ENCODE results near the gene PKP2.

The PKP2 gene

DNA sequence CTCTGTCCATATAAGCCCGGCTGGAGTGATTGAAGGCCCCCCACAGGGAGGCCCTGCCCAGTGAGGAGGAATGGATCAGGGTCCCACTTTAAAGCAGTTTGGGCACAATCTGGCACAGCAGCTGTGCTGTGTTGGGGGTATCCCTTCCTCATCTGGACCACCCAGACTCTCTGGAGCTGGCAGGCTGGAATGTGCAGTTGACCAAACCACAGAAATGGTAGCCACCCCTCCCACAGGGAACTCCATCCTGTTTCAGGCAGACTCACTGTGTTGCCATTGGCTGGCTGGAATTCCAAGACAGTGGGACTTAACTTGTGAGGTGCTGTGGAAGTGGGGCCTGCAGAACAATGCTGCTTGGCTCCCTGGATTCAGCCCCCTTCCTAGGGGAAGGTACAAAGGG is 87.4 kb downstream of the PKP2 start:
- DNase-seq (ENCODE audit: low read depth): no peak

DNA sequence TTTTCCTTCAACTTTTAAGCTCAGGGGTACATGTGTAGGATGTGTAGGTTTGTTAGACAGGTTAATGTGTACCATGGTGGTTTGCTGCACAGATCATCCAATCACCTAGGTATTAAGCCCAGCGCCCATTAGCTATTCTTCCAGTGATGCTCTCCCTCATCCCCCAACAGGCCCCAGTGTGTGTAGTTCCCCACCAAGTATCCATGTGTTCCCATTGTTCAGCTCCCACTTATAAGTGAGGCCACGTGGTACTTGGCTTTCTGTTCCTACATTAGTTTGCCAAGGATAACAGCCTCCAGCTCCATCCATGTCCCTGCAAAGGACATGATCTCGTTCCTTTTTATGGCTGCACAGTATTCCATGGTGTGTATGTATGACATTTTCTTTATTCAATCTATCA is 92.3 kb downstream of the PKP2 start:
- DNase-seq (ENCODE audit: low read depth): no peak

DNA sequence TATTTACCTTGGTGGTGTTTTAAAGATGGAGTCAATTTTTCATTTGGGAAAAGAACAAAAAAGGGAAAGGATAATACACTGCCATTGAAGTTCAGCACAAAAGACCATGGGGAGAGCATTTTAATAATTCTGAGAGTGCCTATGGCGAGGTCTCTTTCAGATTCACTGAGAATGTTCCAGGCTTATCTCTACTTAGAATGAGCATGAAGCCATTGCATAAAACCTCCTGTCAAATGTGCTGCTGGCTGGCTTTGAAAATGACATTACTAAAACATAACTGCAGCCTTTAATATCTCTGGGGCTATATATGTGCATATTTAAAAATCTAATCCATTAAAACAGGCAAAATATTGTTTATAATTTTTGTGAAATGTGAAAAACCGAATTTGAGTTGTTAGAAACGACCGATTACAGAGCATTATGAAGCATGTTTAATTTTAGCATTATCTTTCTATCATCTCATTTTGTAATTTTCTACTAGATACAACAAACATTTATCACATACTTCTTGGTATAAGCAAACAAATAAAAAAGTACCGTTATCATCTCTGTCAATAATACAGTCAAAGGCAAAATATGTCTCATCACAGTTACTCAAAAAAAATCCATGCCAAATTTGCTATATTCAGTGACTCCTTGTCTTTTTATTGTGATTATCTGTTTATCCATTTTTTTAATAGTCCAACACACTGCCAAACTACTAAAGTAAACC is 95.2 kb downstream of the PKP2 start:
- DNase-seq (ENCODE audit: low read depth): no peak

DNA sequence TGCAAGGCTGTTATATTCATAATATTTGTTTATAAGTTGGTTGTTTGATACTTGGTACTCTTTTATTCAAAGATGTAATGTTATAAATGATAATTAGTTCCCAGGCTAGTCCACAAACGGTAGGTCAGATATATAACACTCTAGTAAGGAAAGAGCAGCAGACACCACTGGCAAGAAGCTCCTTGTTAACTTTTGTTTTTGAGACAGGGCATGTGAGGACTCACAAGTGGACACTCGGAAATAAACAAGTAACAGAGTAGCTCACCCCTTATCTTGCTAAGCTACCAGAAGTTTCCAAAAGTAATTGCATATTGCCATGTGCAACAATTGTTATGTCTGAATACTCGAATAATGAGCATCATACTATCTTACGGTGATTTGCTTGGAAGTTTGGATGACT is 102.3 kb downstream of the PKP2 start:
- no peak for DNase-seq (ENCODE audit: low read depth)

DNA sequence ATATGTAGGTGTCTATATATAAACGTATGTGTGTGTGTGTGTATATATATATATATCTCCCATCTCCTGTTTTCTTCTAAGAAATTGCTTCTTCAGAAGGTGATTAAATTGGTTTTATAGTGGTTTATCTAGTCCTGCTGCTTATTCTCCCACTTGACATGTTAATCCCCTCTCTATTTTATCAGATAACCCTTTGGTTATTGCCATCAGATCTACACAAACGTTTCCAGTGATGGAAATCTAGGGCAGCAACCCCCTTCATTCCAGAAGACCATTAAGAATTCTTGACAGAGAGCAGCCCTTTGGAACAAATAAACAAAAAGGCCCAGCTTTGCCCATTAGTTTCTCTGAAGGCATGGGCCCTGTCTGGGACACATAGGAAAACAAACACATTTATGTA is 106.7 kb downstream of the PKP2 start:
- DNase-seq (ENCODE audit: low read depth): no peak

DNA sequence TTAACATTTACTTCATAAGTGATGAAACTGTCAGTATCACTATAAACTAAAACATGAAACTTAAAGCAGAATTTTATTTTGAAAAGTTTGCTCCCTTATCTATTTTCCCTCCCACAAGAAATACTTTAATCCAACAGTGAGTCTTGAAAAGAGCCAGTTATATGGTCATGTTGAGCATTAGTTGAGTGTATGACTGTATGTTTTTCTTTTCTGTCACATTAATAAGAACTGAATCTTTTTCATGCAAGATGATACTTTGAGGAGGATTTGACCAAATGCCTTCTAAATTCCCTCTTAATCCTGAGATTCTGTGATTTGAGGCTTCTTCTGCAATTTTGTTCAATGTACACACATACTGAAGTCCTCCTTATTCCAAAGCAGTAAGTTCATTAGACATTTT is 107.1 kb downstream of the PKP2 start:
- DNase-seq (ENCODE audit: low read depth): no peak

DNA sequence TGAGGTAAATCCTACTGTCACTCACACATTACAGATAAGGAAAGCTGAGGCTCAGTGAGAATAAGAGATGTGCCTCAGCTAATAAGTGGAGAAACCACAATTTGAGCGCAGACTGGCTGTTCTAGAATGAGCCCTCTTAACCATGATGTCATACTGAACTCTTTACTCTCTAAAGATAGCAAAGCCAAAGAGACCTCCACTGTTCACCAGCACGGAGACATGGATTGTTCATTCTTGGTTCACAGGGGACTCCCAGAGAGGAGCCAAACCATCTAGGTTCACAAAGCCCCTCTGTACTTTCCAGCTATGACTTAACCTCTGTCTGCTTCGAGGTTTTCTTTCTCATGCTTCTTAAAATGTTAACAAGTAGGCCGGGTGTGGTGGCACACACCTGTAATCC is 108.2 kb downstream of the PKP2 start:
- no peak for DNase-seq (ENCODE audit: low read depth)

DNA sequence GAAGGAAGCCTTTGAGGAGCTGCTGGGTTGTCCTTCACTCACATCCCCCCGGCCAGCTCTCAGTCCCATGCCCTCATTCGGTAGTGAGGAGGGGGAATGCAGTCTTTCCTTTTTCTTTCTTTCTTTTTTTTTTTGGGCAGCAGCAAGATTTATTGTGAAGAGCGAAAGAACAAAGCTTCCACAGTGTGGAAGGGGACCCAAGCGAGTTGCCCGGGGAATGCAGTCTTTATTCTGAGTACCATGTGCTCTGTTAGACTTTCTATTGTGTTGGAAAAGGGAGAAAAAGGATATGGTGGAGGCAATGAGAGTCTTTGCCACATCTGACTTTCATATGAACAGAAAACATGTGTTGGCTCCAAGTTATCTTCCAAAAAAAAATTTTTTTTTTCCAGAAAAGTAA is 111.0 kb downstream of the PKP2 start:
- no peak for DNase-seq (ENCODE audit: low read depth)

DNA sequence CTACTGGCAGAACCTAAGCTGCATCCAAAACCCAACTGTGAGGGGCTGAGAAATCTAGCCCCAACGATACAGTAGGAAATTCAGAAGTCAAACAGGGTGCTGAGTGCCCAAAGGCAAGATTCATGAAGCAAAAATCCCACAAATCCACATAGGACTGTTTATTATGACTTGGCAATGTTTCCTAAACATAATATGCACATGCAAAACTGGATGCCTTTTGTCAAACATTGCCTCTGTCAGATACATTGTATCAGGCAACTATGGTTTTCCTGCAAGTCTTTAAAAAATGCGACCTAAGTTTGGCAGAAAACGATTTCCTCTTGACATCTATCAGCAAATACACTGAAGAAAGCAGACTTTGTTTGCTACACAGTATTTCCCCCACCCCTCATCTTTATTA is 113.5 kb downstream of the PKP2 start:
- DNase-seq (ENCODE audit: low read depth): no peak

DNA sequence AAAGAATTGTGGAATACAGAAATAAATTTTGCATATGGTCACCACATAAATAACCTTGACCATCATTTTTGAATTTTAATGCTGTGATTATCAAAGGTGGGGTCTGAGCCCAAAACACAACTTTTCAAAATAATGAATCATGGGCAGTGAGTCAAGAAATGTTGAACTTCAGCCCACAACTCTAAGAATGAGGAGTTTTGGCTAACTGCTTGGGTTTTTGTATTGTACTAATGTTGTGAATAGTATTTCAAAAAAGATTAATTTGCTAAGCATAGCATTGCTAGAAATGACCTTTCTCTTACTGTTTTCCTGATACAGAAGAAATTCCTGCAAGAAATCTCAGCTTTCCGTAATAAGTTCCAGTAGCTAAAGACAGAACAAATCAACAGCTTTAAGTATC is 116.5 kb downstream of the PKP2 start:
- DNase-seq (ENCODE audit: low read depth): no peak

DNA sequence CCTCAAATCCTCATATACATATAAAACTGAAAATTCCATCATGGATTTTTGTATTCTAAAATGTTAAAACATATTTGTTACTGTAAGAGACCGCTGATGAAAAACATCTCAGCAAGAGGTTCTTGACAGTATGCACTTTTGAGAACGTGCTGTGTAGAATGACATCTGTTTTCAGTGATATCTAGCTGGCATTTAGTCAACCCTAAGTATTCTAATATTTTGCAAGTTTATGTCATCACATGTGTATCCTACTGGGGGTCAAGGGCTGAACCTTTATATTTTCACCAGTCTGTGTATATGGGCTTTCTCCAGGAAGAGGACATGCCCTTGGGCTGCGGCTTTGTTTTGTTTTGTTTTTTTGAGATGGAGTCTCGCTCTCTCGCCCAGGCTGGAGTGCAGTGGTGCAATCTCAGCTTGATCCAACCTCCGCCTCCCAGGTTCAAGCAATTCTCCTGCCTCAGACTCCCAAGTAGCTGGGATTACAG is 118.8 kb downstream of the PKP2 start:
- DNase-seq (ENCODE audit: low read depth): no peak

DNA sequence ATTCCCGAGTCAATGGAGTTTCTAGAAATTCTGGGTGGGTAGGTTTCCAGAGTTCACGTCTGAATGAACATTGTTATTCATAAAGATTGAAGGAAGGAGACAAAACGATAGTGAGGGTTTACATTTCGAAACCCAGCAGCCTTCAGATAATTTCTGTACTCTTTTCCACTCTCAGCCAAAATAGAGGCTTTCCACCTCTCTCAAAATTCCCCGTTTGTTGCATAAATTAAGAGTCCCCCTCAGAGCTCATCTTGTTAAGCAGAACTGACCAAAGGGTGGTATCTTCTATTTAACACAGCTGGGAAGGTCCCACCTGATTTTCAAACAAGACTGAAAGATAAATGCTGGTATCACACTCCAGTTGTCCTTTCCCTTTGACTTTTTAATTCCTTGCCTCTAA is 119.4 kb downstream of the PKP2 start:
- no peak for DNase-seq (ENCODE audit: low read depth)

DNA sequence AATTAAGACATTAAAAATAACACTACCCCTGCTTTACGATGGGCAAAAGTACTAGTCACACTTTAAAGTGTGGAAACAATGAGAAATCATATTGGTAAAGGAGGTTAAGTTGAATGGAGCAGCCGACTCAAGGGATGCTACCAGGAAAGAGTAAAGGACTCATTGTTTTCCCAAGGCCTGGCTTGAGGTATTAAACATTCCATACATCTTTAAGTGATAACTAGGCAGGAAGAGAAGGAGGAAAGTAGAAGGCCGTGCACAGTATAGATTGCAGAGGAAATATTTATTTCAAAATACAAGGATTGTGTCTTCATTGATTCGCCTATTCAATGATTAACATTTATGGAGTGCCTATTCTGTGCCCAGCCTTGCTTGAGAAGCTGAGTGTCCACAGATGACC is 120.3 kb downstream of the PKP2 start:
- DNase-seq (ENCODE audit: low read depth): no peak

DNA sequence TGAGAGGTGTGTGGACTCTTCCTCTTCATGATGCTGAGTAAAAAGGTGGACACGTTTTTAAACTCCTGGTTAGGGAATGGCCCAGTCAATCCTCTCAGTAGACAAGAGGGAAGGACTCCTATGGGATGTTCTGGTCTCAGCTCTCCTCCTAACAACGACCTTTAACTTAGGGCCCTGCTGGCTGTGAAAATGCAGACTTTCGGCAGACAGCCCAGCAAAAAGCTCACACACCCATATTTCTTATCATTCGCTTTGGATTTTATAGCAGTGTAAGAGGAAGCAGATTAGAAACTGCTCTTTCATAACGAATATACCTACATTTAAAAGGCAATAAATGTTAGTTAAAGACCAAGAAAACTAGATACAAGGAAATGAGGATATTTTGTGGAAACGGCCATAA is 122.9 kb downstream of the PKP2 start:
- no peak for DNase-seq (ENCODE audit: low read depth)

DNA sequence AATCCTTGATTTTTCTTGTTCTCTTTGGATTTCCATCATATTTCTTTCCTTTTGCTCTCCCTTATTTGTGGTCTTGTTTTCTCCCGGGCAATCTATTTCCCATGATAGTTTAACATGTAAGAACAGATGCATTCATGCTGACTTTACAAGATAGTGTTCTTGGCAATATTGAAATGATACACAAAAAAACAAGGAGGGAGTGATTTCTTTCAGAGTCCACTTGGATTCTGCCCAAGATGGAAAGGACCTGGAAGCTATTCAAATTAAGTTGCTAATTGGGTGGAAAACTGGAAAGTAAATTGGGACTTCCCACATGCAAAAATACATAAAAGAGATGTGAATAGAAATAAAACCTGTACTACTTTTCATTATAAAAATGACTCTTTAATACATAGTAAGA is 126.4 kb downstream of the PKP2 start:
- no peak for DNase-seq (ENCODE audit: low read depth)

DNA sequence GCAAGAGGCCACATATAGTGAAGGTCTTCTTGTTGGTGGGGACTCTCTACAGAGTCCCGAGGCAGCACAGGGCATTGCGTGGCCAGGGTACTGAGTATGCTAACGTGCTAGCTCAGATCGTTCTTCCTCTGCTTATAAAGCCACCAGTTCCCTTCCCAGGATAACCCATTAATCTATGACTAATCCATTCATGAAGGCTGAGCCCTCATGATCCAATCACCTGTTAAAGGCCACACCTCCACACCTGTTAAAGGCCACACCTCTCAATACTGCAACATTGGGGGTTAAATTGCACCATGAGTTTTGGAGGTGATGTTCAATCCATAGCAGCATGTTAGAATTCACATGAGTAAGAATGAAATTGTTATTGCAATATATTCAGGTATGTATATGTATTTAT is 128.1 kb downstream of the PKP2 start:
- no peak for DNase-seq (ENCODE audit: low read depth)

DNA sequence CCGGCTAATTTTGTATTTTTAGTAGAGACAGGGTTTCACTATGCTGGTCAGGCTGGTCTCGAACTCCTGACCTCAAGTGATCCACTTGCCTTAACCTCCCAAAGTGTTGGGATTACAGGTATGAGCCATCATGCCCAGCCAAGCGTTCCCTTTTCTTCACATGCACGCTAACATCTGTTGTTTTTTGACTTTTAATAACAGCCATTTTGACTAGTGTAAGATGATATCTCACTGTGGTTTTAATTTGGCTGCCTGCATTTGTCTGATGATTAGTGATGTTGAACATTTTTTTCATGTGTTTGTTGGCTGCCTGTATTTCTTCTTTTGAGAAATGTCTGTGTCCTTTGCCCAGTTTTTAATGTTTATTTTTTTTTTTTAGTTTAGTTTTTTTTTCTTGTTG is 130.7 kb downstream of the PKP2 start:
- no peak for DNase-seq (ENCODE audit: low read depth)

DNA sequence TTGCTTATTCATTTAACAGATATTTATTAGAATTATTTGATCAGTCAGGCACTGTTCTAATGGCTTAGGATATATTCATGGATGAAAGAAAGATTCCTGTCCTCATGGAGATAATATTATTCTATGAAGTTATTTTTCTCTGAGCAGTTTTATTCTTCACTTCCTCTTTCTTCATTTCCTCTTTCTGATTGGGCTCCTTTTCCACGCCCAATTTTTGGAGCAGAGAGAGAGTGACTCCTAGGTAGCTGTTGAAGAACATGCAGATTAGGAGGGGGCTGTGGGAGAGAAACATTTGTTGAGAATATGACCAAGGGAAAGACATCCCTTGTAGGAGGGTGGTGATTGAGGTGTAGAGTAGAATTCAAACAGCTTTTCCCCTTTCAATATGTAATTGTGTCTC is 134.9 kb downstream of the PKP2 start:
- DNase-seq (ENCODE audit: low read depth): no peak

DNA sequence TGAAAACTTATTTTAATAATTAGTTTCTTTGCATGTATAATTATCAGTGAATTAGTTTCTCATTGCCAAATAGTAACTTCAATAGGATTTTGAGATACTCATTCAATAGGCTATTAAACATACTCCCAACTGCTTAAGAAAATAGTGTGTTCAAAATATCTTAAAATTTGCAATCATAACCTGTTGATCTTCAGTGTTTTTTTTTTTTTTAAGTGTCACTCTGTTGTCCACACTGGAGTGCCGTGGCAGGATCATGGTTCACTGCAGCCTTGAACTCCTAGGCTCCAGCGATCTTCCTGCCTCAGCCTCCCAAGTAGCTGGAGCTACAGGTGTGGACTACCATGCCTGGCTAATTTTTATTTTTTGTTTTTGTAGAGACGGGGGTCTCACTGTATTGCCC is 139.4 kb downstream of the PKP2 start:
- no peak for DNase-seq (ENCODE audit: low read depth)

DNA sequence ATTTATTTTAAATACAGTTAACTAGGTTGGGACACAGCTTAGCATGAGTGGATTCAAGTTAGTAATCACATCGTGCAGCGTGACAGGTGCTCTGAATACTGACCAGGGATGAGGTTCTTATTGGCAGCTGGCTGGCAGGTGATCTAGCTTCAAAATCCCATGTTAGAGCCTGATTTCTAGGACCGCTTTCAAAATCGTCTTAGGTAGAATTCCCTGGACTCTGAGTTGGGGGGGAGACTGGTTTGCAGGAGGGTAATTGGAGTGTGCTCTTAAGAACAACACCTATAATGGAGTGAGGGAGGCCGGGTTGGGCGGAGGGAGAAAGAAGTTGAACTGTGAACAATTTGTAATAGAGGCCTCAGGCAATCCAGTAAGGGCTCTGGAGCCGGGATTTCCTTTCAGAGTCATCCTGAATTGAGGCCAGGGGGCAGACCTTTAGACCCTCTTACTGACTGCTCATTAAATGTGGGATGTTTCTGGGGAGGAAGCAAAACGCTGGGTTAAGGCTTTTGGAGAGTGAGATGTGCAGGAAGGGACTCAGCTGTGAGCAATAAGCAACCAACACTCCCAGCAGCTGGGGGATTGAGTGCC is 140.0 kb downstream of the PKP2 start:
- DNase-seq (ENCODE audit: low read depth): no peak

DNA sequence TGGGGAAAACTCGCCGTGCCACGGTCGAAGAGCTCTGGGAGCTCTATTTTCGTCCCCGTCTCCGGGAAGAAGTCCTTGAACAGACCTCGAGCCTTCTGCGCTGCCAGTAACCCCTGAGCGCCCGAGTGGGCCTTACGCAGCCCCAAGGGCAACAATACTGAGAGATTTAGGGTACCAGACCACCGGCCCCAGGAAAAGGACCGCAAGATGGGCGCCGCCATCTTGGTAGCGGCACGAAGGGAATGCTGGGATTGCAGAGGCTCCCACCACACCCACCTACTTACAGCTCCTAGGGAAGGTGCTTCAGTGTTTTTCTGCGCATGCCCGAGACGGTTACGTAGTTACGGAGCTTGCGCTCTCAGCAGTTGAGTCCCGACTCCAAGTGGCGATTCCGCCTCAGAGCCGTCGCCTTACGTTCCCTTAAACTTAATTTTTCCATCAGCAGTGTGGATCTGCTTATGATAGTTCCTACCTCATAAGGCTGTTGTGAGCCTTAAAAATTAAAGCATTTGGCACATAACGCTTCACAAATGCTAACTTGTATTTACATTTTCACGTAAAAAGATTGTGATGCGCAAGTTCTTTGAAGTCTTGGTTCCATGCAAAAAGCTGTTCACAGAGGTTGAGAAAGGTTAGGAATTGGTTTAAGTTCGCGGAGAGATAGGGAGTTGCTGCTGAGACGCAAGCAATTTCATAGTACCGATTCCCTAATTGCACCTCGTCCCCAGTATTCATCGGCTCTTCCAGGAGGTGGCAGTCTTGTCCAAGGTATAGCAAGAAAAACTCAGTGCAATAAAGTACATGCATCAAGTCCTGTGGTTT is 140.7 kb downstream of the PKP2 start, which contains the start of gene YARS2:
YARS2 (minus strand) TSS at position 244 of the 822 bp plus-strand sequence; CDS start at position 221, 23 bp downstream.
- peak; percentile 98 for DNase-seq (ENCODE audit: low read depth)

DNA sequence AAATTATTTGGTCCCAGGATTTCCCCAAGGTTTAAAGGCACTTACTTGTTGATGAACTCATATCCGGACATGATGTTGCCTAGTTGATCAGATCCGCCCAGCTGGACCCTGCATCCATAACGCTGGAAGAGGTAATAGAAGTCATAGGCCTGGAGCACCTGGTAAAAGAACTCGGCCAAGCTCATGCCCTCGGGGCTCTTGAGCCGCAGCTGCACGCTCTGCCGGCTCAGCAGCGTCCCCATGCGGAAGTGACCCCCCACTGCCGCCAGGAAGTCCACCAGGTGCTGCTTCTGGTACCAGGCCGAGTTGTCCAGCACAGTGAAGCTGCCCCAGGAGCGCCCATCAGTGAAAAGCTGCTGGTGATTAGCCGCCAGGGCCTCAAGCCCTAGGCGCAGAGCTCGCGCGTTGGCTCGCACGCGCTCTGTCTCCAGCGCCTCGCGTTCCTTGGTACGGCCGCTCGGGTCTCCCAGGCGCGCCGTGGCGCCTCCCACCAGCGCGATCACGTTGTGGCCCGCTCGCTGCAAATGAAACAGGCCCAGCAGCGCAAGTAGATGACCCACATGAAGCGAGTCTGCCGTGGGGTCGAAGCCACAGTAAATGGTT is 141.4 kb downstream of the PKP2 start:
- peak; percentile 72 for DNase-seq (ENCODE audit: low read depth)

DNA sequence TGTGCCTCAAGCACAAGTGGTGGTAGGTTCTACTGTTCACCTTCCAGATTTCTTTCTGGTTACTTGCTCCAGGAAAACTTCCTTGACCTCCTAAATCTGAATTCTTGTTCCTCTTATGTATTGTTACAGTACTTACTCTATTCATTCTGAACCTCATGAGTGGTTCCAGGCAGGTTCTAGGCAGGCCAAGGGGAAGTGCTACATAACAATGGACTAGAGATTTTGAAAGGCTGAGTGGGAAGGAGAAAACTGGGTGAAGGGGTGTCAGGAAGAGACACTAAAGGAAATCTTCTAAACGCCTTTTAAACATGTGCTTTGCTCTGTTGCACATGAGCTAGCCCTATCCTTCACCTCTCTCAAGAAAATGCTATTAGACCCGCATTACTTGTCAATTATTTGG is 142.5 kb downstream of the PKP2 start:
- no peak for DNase-seq (ENCODE audit: low read depth)
